Neural progenitor cell (in vitro differentiated cells): ENCODE data around the gene TRIM58.

Experiments used
- CTCF ChIP-seq: fragments of 200-600 bp; sonication (generic); IDR thresholded peaks from 2 replicates; pipeline ENCODE4 v1.5.1; 2017; ENCODE audit warnings: antibody characterized with exemption, mild to moderate bottlenecking
- EZH2 ChIP-seq: fragments of 200-600 bp; sonication (generic); IDR thresholded peaks from 2 replicates; pipeline ENCODE4 v1.6.1; 2017; ENCODE audit warnings: antibody characterized with exemption, mild to moderate bottlenecking, moderate library complexity

GRCh38 chr1:247845693-247846017 lies 11.3 kb upstream of the TRIM58 start:
- TF ChIP-seq CTCF (no peak), EZH2 (no peak)
